Activated T-cell treated with anti-CD3 and anti-CD28 coated beads, Interleukin-2, amount 50 U/mL, for 24 hours (primary cell): ENCODE data around the gene TNFRSF12A.

Experiments used
- DNase-seq: peaks from one replicate; pipeline ENCODE4 v3.0.0-alpha.2; 2020
- H3K27ac Mint-ChIP-seq: 2 replicates; pipeline ENCODE4 v1.8.0; 2020; ENCODE audit warnings: mild to moderate bottlenecking, mixed read lengths
- H3K27me3 Mint-ChIP-seq: 2 replicates; pipeline ENCODE4 v1.8.0; 2020; ENCODE audit warnings: mixed read lengths
- H3K36me3 Mint-ChIP-seq: 2 replicates; pipeline ENCODE4 v1.8.0; 2020; ENCODE audit warnings: low read depth, mixed read lengths
- H3K4me1 Mint-ChIP-seq: 2 replicates; pipeline ENCODE4 v1.8.0; 2020; ENCODE audit warnings: low read depth, mixed read lengths
- H3K4me3 Mint-ChIP-seq: 2 replicates; pipeline ENCODE4 v1.8.0; 2020; ENCODE audit warnings: mild to moderate bottlenecking, moderate library complexity, mixed read lengths
- H3K9me3 Mint-ChIP-seq: 2 replicates; pipeline ENCODE4 v1.8.0; 2020; ENCODE audit warnings: mixed read lengths

The TNFRSF12A gene

GRCh38 chr16:3022684-3023414 is 2.7 kb downstream of the TNFRSF12A start:
- Mint-ChIP-seq H3K27me3 (peaks cover 9% of the 10 kb centered on the region), H3K4me1 (peaks cover 59% of the 10 kb centered on the region), H3K27ac (peak overlapping the region; percentile 99), H3K4me3 (peak overlapping the region; percentile 88), H3K9me3 (no peaks in the 10 kb centered on the region), H3K36me3 (peaks cover 29% of the 10 kb centered on the region)
- peak; percentile 58 for DNase-seq

GRCh38 chr16:3023415-3023668 is 3.2 kb downstream of the TNFRSF12A start:
- DNase-seq, result peak; percentile 65
- H3K4me1 Mint-ChIP-seq, result peaks cover 57% of the 10 kb centered on the region

GRCh38 chr16:3023669-3024478 is 3.7 kb downstream of the TNFRSF12A start, which contains the start of the genes HCFC1R1 and THOC6:
HCFC1R1 (minus strand) TSS chr16:3023942; CDS start chr16:3023941, 1 bp downstream.
THOC6 (plus strand) TSS chr16:3024035; CDS start chr16:3024327, 292 bp downstream.
- Mint-ChIP-seq H3K36me3 (peaks cover 30% of the 10 kb centered on the region), H3K4me1 (peaks cover 56% of the 10 kb centered on the region), H3K27me3 (peaks cover 7% of the 10 kb centered on the region), H3K4me3 (peak within 1 kb of the TSS; percentile 88), H3K9me3 (no peaks in the 10 kb centered on the region), H3K27ac (peak within 1 kb of the TSS; percentile 99)
- peak; percentile 97 for DNase-seq

More at GRCh38 chr16:3023415-3023668, 3.2 kb downstream of the TNFRSF12A start:
- peak overlapping the region; percentile 88 for H3K4me3 Mint-ChIP-seq
- H3K36me3 Mint-ChIP-seq, result peaks cover 30% of the 10 kb centered on the region
- peak overlapping the region; percentile 99 for H3K27ac Mint-ChIP-seq
- no peaks in the 10 kb centered on the region for H3K9me3 Mint-ChIP-seq
- peaks cover 9% of the 10 kb centered on the region for H3K27me3 Mint-ChIP-seq

- peak overlapping the region; percentile 88 for H3K4me3 Mint-ChIP-seq
- H3K27ac Mint-ChIP-seq, result no peak overlapping the region
- no peaks in the 10 kb centered on the region for H3K9me3 Mint-ChIP-seq
Measured at GRCh38 chr16:3025032-3026002, 5.1 kb downstream of the TNFRSF12A start.

GRCh38 chr16:3026003-3026378 is 5.8 kb downstream of the TNFRSF12A start:
- Mint-ChIP-seq H3K27me3 (peaks cover 23% of the 10 kb centered on the region), H3K4me3 (no peak overlapping the region), H3K27ac (no peak overlapping the region), H3K4me1 (peaks cover 57% of the 10 kb centered on the region), H3K36me3 (peaks cover 30% of the 10 kb centered on the region), H3K9me3 (no peaks in the 10 kb centered on the region)
- DNase-seq, result no peak

More at GRCh38 chr16:3025032-3026002, 5.1 kb downstream of the TNFRSF12A start:
- no peak for DNase-seq
- Mint-ChIP-seq H3K36me3 (peaks cover 30% of the 10 kb centered on the region), H3K27me3 (peaks cover 17% of the 10 kb centered on the region), H3K4me1 (peaks cover 62% of the 10 kb centered on the region)

- Mint-ChIP-seq H3K27ac (no peak overlapping the region), H3K4me3 (no peak overlapping the region), H3K27me3 (peaks cover 28% of the 10 kb centered on the region), H3K9me3 (no peaks in the 10 kb centered on the region), H3K36me3 (peaks cover 29% of the 10 kb centered on the region), H3K4me1 (peaks cover 50% of the 10 kb centered on the region)
- no peak for DNase-seq
Measured at GRCh38 chr16:3026609-3027488, 6.7 kb downstream of the TNFRSF12A start.

GRCh38 chr16:3027489-3027795 is 7.3 kb downstream of the TNFRSF12A start:
- Mint-ChIP-seq H3K9me3 (no peaks in the 10 kb centered on the region), H3K36me3 (peaks cover 29% of the 10 kb centered on the region)

GRCh38 chr16:3027983-3028715 is 8.0 kb downstream of the TNFRSF12A start:
- Mint-ChIP-seq H3K4me3 (no peak overlapping the region), H3K27me3 (peaks cover 41% of the 10 kb centered on the region), H3K9me3 (no peaks in the 10 kb centered on the region), H3K4me1 (peaks cover 37% of the 10 kb centered on the region), H3K27ac (no peak overlapping the region), H3K36me3 (peaks cover 29% of the 10 kb centered on the region)
- DNase-seq, result peak; percentile 91

More at GRCh38 chr16:3027489-3027795, 7.3 kb downstream of the TNFRSF12A start:
- no peak for DNase-seq
- H3K27me3 Mint-ChIP-seq, result peaks cover 34% of the 10 kb centered on the region
- peaks cover 44% of the 10 kb centered on the region for H3K4me1 Mint-ChIP-seq
- no peak overlapping the region for H3K27ac Mint-ChIP-seq
- no peak overlapping the region for H3K4me3 Mint-ChIP-seq

GRCh38 chr16:3028716-3029319 is 8.7 kb downstream of the TNFRSF12A start:
- Mint-ChIP-seq H3K27me3 (peaks cover 48% of the 10 kb centered on the region), H3K4me1 (peaks cover 30% of the 10 kb centered on the region), H3K9me3 (no peaks in the 10 kb centered on the region), H3K36me3 (peaks cover 29% of the 10 kb centered on the region), H3K27ac (no peak overlapping the region), H3K4me3 (no peak overlapping the region)
- no peak for DNase-seq

- H3K27ac Mint-ChIP-seq, result no peak overlapping the region
- H3K36me3 Mint-ChIP-seq, result peaks cover 25% of the 10 kb centered on the region
- peak overlapping the region; percentile 30 for H3K4me3 Mint-ChIP-seq
- H3K27me3 Mint-ChIP-seq, result peaks cover 56% of the 10 kb centered on the region
- peak; percentile 66 for DNase-seq
- H3K4me1 Mint-ChIP-seq, result peaks cover 27% of the 10 kb centered on the region
- no peaks in the 10 kb centered on the region for H3K9me3 Mint-ChIP-seq
Measured at GRCh38 chr16:3029491-3030221, 9.5 kb downstream of the TNFRSF12A start.

GRCh38 chr16:3030222-3031212 is 10.3 kb downstream of the TNFRSF12A start:
- no peak for DNase-seq
- Mint-ChIP-seq H3K4me3 (no peak overlapping the region), H3K9me3 (no peaks in the 10 kb centered on the region), H3K4me1 (peaks cover 20% of the 10 kb centered on the region), H3K27ac (no peak overlapping the region), H3K27me3 (peaks cover 65% of the 10 kb centered on the region), H3K36me3 (peaks cover 23% of the 10 kb centered on the region)
